HG03558 (cell line): ENCODE measurements around the gene NAV3.

Experiments used
- ATAC-seq: cut with Tn5 transposase; IDR thresholded peaks from one replicate; pipeline ENCODE4 v1.9.1; 2021; ENCODE audit warnings: moderate number of reproducible peaks; ENCODE audit not compliant: unreplicated experiment; ENCODE audit errors: extremely low read depth

NAV3 gene

GRCh38 chr12:77837876-77838291, 7.2 kb downstream of the NAV3 start:
- no peak for ATAC-seq

- no peak for ATAC-seq
Observed at GRCh38 chr12:77841521-77841920, 10.8 kb downstream of the NAV3 start.

GRCh38 chr12:77842430-77842829, 11.7 kb downstream of the NAV3 start:
- ATAC-seq = no peak

GRCh38 chr12:77845831-77846230, 15.1 kb downstream of the NAV3 start:
- ATAC-seq = no peak

GRCh38 chr12:77847060-77847541, 16.4 kb downstream of the NAV3 start:
- ATAC-seq = peak; percentile 99

- ATAC-seq = no peak
Observed at GRCh38 chr12:77847680-77848431, 17.2 kb downstream of the NAV3 start.

GRCh38 chr12:77850129-77850528, 19.4 kb downstream of the NAV3 start:
- ATAC-seq = no peak

GRCh38 chr12:77850698-77851097, 20.0 kb downstream of the NAV3 start:
- no peak for ATAC-seq

DNA sequence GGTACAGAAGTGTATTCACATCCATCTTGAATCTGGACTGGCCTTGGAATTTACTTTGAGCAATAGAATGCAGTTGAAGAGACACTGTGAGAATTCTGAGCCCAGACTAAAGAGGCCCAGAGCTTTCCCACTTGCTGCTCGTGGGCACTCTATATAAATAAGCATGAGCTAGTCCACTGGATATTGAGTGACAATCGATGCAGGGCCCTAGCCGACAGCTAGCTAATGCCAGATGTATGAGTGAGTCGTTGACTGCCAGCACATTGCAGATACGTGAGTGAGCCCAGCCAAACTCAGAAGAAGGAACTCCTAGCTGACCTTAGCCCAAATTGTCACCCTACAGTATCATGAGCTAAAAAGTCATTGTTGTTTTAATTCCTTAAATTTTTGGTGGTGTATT, 24.9 kb downstream of the NAV3 start:
- ATAC-seq = no peak

- no peak for ATAC-seq
Observed at GRCh38 chr12:77861317-77861716, 30.6 kb downstream of the NAV3 start.

DNA sequence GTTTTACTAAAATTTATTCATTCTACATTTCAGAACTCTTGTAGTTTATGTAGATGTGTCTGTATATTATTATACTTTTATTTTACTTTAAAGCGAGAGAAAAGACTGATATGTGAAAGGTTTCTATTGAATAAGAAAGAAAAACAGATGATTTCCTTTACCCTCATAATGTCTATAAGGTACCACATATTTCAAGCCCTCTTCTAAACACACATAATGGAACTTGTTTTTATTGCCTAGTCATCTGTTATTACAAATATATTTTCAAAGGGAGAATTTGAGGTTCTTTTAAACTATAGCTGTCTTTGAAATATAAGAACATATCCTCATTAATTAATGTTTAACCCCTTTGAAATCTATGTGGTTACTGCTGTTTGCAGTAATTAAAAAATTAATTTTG, 34.5 kb downstream of the NAV3 start:
- no peak for ATAC-seq

DNA sequence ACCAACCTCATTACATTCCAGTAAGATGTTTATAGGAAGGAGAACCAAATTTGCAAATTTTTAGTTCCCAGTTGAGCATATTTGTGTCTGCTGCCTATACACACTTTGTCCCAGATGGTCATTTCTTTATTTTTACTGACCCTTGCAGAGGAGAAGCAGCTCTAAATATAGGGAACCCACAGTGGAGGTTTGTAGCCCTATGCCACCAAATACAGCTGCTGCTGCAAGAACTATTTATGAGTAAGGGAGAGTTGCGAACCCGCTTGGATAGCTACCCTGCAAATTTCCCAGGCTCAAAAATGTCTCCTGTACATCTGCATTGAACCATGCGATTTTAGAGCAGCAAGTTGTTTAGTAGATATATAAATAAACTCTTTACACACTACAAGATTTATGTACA, 48.2 kb downstream of the NAV3 start:
- ATAC-seq = no peak

GRCh38 chr12:77882709-77883108, 52.0 kb downstream of the NAV3 start:
- peak; percentile 42 for ATAC-seq

DNA sequence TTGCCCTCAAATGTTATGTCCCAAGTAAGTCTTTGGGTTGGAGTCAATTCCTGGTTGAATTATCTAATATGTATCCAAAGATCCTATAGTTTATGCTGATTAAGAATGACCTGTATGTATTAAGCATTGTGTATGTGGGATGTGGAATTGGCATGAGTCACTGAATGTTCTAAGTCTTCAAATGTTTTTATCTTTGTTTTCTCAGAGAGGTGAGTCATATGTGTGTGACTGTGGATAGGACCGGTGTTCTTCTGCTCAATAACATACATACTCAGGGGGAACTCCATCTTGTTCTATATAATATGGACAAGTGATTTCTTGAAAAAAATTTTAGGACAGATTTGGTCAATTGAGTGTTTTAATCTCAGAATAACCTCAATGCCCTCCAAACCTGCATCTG, 57.9 kb downstream of the NAV3 start:
- ATAC-seq = no peak

DNA sequence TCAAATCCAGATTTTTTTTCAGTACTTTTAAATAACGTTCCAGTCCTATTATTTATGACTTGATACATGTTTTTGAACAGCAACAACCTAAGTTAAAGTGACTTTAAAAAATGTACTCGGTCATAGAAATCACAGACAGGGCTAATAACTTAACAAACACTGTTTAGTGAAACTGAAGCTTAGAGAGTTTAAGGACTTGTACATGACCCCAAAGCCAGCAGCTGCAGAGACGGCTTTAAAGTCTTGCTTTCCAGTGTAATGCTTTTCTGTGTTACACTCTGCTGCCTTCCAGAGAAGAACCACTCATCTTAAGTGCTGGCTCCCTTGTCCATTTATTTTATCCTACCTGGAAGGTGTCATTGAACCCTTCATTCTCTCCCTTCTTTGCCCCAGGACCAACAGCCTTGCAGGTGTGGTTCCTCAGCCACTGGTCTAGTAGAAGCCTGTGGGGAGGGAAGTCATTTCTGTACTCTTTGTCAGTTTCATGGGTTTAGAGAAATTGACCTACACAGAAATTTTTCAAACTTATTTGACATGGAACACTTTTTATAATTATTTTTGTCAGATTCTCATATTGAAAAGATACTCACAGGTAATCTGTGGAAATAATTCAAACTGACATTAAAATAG, 60.9 kb downstream of the NAV3 start:
- ATAC-seq = no peak

DNA sequence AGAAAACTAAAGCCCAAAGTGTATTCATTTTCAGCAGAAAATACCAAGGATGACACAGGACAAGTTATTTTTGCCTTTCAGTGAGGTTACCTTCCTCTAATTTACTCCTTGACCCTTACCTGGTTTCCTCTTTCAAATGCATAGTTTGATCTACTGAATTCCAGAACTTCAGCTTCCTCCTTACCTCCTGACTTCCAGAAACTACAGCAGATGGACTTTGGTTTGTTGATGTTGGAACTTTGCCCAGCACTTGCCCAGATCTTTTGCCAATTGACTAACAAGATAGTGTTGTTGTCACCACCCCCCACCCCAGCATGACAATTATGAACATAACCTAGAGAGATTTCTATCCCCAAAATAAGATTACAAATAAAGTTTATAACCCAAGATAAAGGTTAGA, 63.2 kb downstream of the NAV3 start:
- no peak for ATAC-seq

GRCh38 chr12:77894556-77894955, 63.9 kb downstream of the NAV3 start:
- ATAC-seq = no peak

DNA sequence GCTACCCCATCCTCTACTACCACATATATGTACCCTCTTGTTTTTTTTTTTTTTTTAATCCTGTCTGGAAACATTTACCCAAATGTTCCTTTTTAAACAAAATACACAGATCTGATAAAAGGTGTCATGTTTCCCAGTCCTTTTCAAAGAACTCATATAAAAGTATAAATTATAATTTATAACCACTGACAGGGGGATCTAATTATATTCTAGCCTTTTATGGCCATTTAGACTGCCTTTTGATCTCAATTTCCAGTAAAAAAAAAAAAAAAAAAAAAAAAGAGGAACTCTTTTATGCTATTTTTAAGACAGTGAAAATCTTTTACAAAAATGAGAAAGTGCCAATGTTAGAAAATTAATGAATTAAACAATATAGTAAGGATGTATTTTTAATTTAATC, 65.0 kb downstream of the NAV3 start:
- ATAC-seq = no peak

DNA sequence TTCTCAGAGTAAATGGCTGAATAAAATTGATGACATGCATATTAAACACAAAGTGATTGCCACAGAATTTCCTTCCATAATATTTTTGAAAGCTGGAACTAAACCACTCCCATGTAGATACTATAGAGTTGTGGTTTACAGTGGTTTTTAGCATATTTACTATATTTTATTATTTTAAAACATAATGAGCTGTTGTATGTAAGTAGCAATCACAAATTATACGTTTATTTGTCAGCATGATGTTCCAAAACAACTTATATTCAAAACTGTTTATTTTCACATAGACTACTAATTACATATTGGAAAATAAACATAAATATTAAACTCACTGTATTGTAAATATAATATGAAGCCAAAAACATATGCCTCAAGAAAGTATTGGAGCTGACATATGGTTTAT, 77.2 kb downstream of the NAV3 start:
- no peak for ATAC-seq

DNA sequence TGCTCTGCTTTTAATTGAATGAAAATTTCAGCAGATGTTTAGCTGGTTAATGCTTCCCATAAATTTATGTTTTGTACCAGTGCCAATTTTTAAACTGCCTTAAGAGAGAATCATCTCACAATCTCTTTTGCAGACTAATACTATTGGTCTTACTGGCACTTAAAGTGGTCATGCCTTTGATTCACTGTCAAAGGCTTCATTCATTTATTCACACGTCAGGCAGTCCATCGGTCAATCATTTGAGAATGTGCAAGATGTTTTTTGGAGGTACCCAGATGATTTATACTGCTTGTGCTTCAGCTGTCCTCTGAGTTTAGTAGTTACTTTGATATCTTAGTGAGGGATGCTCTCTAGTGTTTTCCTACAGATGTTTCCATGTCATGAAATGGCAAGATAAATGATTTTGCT, 83.4 kb downstream of the NAV3 start:
- ATAC-seq = no peak

DNA sequence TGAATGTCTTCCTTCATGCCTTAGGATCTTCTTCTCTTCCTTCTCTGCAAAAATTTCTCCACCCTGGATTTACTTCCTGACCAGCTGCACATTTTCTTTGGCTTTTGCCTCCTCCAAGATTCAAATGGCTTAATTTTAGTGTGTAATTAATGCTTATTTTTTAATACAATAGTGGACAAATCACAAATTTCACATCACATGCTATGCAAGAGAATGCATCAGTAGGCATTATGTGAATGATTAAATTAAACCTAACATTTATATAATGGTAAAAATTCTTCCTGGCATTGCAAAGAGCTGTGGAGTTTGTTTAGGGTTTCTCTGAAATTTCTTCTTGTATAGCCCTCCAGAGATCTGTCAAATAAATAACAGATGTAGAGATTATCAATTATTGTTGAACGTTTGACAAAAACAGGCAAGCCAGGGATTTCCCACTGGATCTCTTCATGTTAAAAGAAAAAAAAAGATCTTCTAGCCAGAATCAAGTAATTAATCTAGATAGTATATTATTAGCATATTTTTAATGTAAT, 84.4 kb downstream of the NAV3 start:
- no peak for ATAC-seq

DNA sequence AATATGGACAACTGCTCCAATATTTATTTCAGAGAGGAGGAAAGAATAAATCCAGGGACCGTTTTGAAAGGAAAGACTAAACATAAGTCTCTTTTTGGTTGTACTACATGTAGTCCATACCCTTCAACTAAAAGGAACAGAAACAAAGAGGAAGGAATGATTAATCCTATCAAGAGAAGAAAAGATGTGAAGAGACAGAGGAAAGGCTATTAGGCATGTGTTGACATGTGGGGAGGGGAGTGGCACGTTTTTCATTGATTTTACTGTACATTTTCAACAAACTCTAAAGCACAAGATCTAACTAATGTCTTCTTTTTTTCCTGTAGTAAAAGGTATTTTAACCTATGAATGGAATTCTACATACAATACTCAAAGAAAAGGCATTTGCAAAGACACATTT, 85.6 kb downstream of the NAV3 start:
- no peak for ATAC-seq
